A549 (cell line): ENCODE results near the gene VPS13D. TPM values are rescaled to one million over a fixed set of nuclear protein-coding genes. Genes with fewer than 3 reads are reported as not detected.

Experiments
- ATAC-seq, 2 experiments: fragments of 200-7000 bp in 1 of 2; fragments of >200 bp in 1 of 2; cut with Nextera tagmentation in 1 of 2; cut with Tn5 transposase in 1 of 2; 3 replicates each; pipeline versions ENCODE4 v1.8.0 to v1.9.1; 2018 to 2020; ENCODE audit warnings: mild to moderate bottlenecking in 1 of 2, moderate library complexity in 1 of 2
- CTCF ChIA-PET: fragments of 300-600 bp; sonication (Branson Sonifier 250); formaldehyde crosslinking; extraction: SDS; loops from one replicate; lab custom pipeline; 2021; ENCODE audit warnings: antibody characterized with exemption, inconsistent platforms; lab: Yijun Ruan, JAX
- POLR2A ChIA-PET: fragments of 350-600 bp; formaldehyde crosslinking; extraction: SDS; loops from one replicate; lab custom pipeline; 2021; ENCODE audit warnings: antibody characterized with exemption, inconsistent platforms; lab: Yijun Ruan, JAX
- DNase-seq, 2 experiments: peaks; one replicate each; pipeline versions ENCODE4 v3.0.0 to v3.0.0-alpha.2; 2011 to 2016; ENCODE audit warnings: low read depth in 1 of 2, low spot score in 1 of 2
- FAIRE-seq: peaks from 2 replicates; lab custom pipeline; 2011; peaks lifted over from hg19 to GRCh38; lab: Jason Lieb, UNC
- H3K27ac ChIP-seq, 2 experiments: fragments of >200 bp; sonication (Bioruptor Twin); formaldehyde crosslinking; 3 replicates each; pipeline ENCODE4 v1.5.1; 2016 to 2017
- H3K4me1 ChIP-seq: fragments of >200 bp; sonication (Bioruptor Twin); formaldehyde crosslinking; 3 replicates; pipeline ENCODE4 v1.6.1; 2016
- H3K4me2 ChIP-seq: fragments of >200 bp; sonication (Bioruptor Twin); formaldehyde crosslinking; 3 replicates; pipeline ENCODE4 v1.6.1; 2016
- H3K4me3 ChIP-seq: fragments of >200 bp; sonication (Bioruptor Twin); formaldehyde crosslinking; 3 replicates; pipeline ENCODE4 v1.5.1; 2016
- H3K9me3 ChIP-seq: fragments of >200 bp; sonication (Bioruptor Twin); formaldehyde crosslinking; 3 replicates; pipeline ENCODE4 v1.6.1; 2016
- ATOH8 ChIP-seq: fragments of 250-450 bp; sonication (Bioruptor Pico); IDR thresholded peaks from 2 replicates; pipeline ENCODE4 v1.5.0; 2020; ENCODE audit warnings: low read depth, mild to moderate bottlenecking, moderate library complexity
- CBX2 ChIP-seq: fragments of 200-600 bp; sonication (generic); IDR thresholded peaks from 2 replicates; pipeline ENCODE4 v1.6.1; 2016; ENCODE audit warnings: low read depth, mild to moderate bottlenecking, borderline replicate concordance
- CBX8 ChIP-seq: fragments of 200-600 bp; sonication (generic); IDR thresholded peaks from 2 replicates; pipeline ENCODE4 v1.6.1; 2016
- CEBPB ChIP-seq, 2 experiments: fragments of >200 bp in 1 of 2; sonication (Bioruptor Twin) in 1 of 2; formaldehyde crosslinking in 1 of 2; IDR thresholded peaks; 2 replicates each; pipeline ENCODE4 v1.6.1; 2012 to 2016
- E2F6 ChIP-seq: IDR thresholded peaks from 2 replicates; pipeline ENCODE4 v1.6.1; 2012; ENCODE audit warnings: low read depth, borderline replicate concordance
- EHMT2 ChIP-seq: fragments of 200-600 bp; sonication (generic); IDR thresholded peaks from 2 replicates; pipeline ENCODE4 v1.6.1; 2016; ENCODE audit warnings: antibody characterized with exemption, low read depth, mild to moderate bottlenecking, moderate library complexity
- EP300 ChIP-seq, 2 experiments: fragments of >200 bp; sonication (Bioruptor Twin); formaldehyde crosslinking; IDR thresholded peaks; 2 replicates in 1 of 2; 3 replicates in 1 of 2; pipeline ENCODE4 v1.6.1; 2016 to 2017
- FOSL2 ChIP-seq, 2 experiments: fragments of 450-650 bp in 1 of 2; fragments of >200 bp in 1 of 2; sonication (Bioruptor Twin) in 1 of 2; formaldehyde crosslinking; IDR thresholded peaks; 2 replicates each; pipeline versions ENCODE4 v1.5.0 to v1.6.1; 2016 to 2020; ENCODE audit warnings: mild to moderate bottlenecking in 1 of 2, moderate library complexity in 1 of 2
- FOXS1 ChIP-seq: fragments of 250-450 bp; sonication (Bioruptor Pico); IDR thresholded peaks from 2 replicates; pipeline ENCODE4 v1.5.0; 2020; ENCODE audit warnings: mild to moderate bottlenecking, moderate library complexity
- GATA3 ChIP-seq: IDR thresholded peaks from 2 replicates; pipeline ENCODE4 v1.6.1; 2012; ENCODE audit warnings: borderline replicate concordance
- HDAC2 ChIP-seq: fragments of 200-600 bp; sonication (generic); IDR thresholded peaks from 2 replicates; pipeline ENCODE4 v1.6.1; 2016
- HES2 ChIP-seq: fragments of >200 bp; sonication (Bioruptor Twin); formaldehyde crosslinking; IDR thresholded peaks from 2 replicates; pipeline ENCODE4 v1.6.1; 2016
- HEYL ChIP-seq: fragments of 250-450 bp; sonication (Bioruptor Pico); IDR thresholded peaks from 2 replicates; pipeline ENCODE4 v1.8.0; 2021; ENCODE audit warnings: mild to moderate bottlenecking, moderate library complexity
- HMGXB4 ChIP-seq: fragments of 250-450 bp; sonication (Bioruptor Pico); IDR thresholded peaks from 2 replicates; pipeline ENCODE4 v1.5.0; 2021; ENCODE audit warnings: mild to moderate bottlenecking, moderate library complexity, borderline replicate concordance
- HOXA7 ChIP-seq: fragments of 250-450 bp; sonication (Bioruptor Pico); IDR thresholded peaks from 2 replicates; pipeline ENCODE4 v1.5.0; 2020; ENCODE audit warnings: mild to moderate bottlenecking, moderate library complexity
- HOXB13 ChIP-seq: fragments of 250-450 bp; sonication (Bioruptor Pico); IDR thresholded peaks from 2 replicates; pipeline ENCODE4 v1.5.0; 2020; ENCODE audit warnings: low read depth, mild to moderate bottlenecking, moderate library complexity
- JUNB ChIP-seq: fragments of >200 bp; sonication (Bioruptor Twin); formaldehyde crosslinking; IDR thresholded peaks from 2 replicates; pipeline ENCODE4 v1.6.1; 2016
- MAZ ChIP-seq: fragments of 150-350 bp; IDR thresholded peaks from 2 replicates; pipeline ENCODE4 v1.6.1; 2014; ENCODE audit warnings: antibody characterized with exemption, low read depth, low read length, borderline replicate concordance
- NFE2L2 ChIP-seq: fragments of 150-350 bp; conservative IDR thresholded peaks from 2 replicates; pipeline ENCODE4 v1.6.1; 2014; ENCODE audit warnings: low read length
- NPAS2 ChIP-seq: fragments of 250-450 bp; sonication (Bioruptor Pico); IDR thresholded peaks from 2 replicates; pipeline ENCODE4 v1.8.0; 2022; ENCODE audit warnings: mild to moderate bottlenecking, moderate library complexity, borderline replicate concordance
- PHF8 ChIP-seq: fragments of 200-600 bp; sonication (generic); IDR thresholded peaks from 2 replicates; pipeline ENCODE4 v1.6.1; 2016; ENCODE audit warnings: low read depth, mild to moderate bottlenecking, antibody characterized with exemption, moderate library complexity, borderline replicate concordance
- POLR2A ChIP-seq: IDR thresholded peaks from 2 replicates; pipeline ENCODE4 v1.6.1; 2012; ENCODE audit warnings: mild to moderate bottlenecking, low read length
- POLR2AphosphoS2 ChIP-seq: conservative IDR thresholded peaks from 2 replicates; pipeline ENCODE4 v1.6.1; 2012; ENCODE audit warnings: low read length, improper control_type of control experiment, inconsistent platforms
- RAD21 ChIP-seq, 2 experiments: fragments of >200 bp in 1 of 2; sonication (Bioruptor Twin) in 1 of 2; formaldehyde crosslinking in 1 of 2; IDR thresholded peaks in 1 of 2; conservative IDR thresholded peaks in 1 of 2; 2 replicates in 1 of 2; 3 replicates in 1 of 2; pipeline ENCODE4 v1.6.1; 2012 to 2018; ENCODE audit warnings: inconsistent platforms in 1 of 2
- RARB ChIP-seq: fragments of 250-450 bp; sonication (Bioruptor Pico); IDR thresholded peaks from 2 replicates; pipeline ENCODE4 v1.8.0; 2021; ENCODE audit warnings: mild to moderate bottlenecking, moderate library complexity
- RCOR1 ChIP-seq: fragments of 150-350 bp; IDR thresholded peaks from 2 replicates; pipeline ENCODE4 v1.6.1; 2014; ENCODE audit warnings: antibody characterized with exemption, low read length, low read depth
- RNF2 ChIP-seq: fragments of 200-600 bp; sonication (generic); IDR thresholded peaks from 2 replicates; pipeline ENCODE4 v1.6.1; 2016; ENCODE audit warnings: low read depth, mild to moderate bottlenecking, antibody characterized with exemption, moderate library complexity, borderline replicate concordance
- SMC3 ChIP-seq: fragments of >200 bp; sonication (Bioruptor Twin); formaldehyde crosslinking; IDR thresholded peaks from 3 replicates; pipeline ENCODE4 v1.6.1; 2018; ENCODE audit warnings: inconsistent platforms
- SREBF2 ChIP-seq: fragments of 450-650 bp; IDR thresholded peaks from 2 replicates; pipeline ENCODE4 v1.6.1; 2014; ENCODE audit warnings: mild to moderate bottlenecking, moderate library complexity
- TFCP2L1 ChIP-seq: fragments of 250-450 bp; sonication (Bioruptor Pico); IDR thresholded peaks from 2 replicates; pipeline ENCODE4 v1.5.0; 2021; ENCODE audit warnings: mild to moderate bottlenecking
- TP53 ChIP-seq: fragments of 250-450 bp; sonication (Bioruptor Pico); IDR thresholded peaks from 2 replicates; pipeline ENCODE4 v1.5.0; 2021; ENCODE audit warnings: mild to moderate bottlenecking, moderate library complexity
- USF2 ChIP-seq: fragments of 450-650 bp; IDR thresholded peaks from 2 replicates; pipeline ENCODE4 v1.6.1; 2014; ENCODE audit warnings: antibody characterized with exemption
- ZNF302 ChIP-seq: fragments of 250-450 bp; sonication (Bioruptor Pico); IDR thresholded peaks from 2 replicates; pipeline ENCODE4 v1.9.0; 2021; ENCODE audit warnings: inconsistent platforms, mild to moderate bottlenecking, moderate library complexity
- WGBS: methylation state at CpG from one replicate; pipeline ENCODE4 v1.1.6; 2017; ENCODE audit errors: missing lambda C conversion rate; 5-methylcytosine and 5-hydroxymethylcytosine counted together
- polyA plus RNA-seq, 4 experiments: library from polyadenylated mRNA; depleted of rRNA in 3 of 4; stranded (reverse); fragments of >200 nt; fragmentation: RNase III in 1 of 4; extraction: RNeasy Plus Mini Kit Qiagen cat#74134 plus additional on column Dnase treatment in 1 of 4; gene quantifications; 2 replicates in 3 of 4; 3 replicates in 1 of 4; pipeline ENCODE4 v1.2.3, GENCODE V29; 2011 to 2017

The VPS13D gene
- polyA plus RNA-seq, 2 of the 4 experiments (the other 2 are of a cell fraction) = 5.4 to 15.9 TPM

GRCh38 chr1:12327566-12327965, 97.7 kb downstream of the VPS13D start:
- Histone ChIP-seq H3K4me2 (no peak overlapping the region), H3K9me3 (no peaks in the 10 kb centered on the region), H3K27ac (no peak overlapping the region), H3K4me1 (no peaks in the 10 kb centered on the region), H3K4me3 (no peak overlapping the region)
- DNase-seq = no peak
- no peak for ATAC-seq
- FAIRE-seq = no peak
- 98% methylated on average over 7 of the region's 7 CpGs for WGBS
- POLR2A ChIA-PET = no interaction called here
- TF ChIP-seq SMC3 = no peak
- TF ChIP-seq TFCP2L1 (CRISPR knock-in tag) = no peak
- no peak for TF ChIP-seq CBX2
- no peak for TF ChIP-seq PHF8
- no peak for TF ChIP-seq RNF2
- no peak for TF ChIP-seq EP300 (IDR thresholded peaks at IDR 0.05)
- no peak for TF ChIP-seq RCOR1
- no peak for TF ChIP-seq POLR2A
- TF ChIP-seq GATA3 = no peak
- TF ChIP-seq HEYL = no peak
- TF ChIP-seq HES2 = no peak
- TF ChIP-seq MAZ = no peak
- TF ChIP-seq EHMT2 = no peak
- TF ChIP-seq RARB (CRISPR knock-in tag) = no peak
- no peak for TF ChIP-seq CBX8
- no peak for TF ChIP-seq E2F6
- no peak for TF ChIP-seq HMGXB4 (CRISPR knock-in tag)
- no peak for TF ChIP-seq POLR2AphosphoS2
- TF ChIP-seq JUNB = no peak
- no peak for TF ChIP-seq NPAS2
- CTCF ChIA-PET = interaction anchor here (0.6 kb wide), 1 partner anchor 1806 kb away, joined by 3 read pairs; no protein-coding TSS in a partner anchor

GRCh38 chr1:12333036-12333785, 103.4 kb downstream of the VPS13D start:
- TF ChIP-seq HDAC2 = no peak
- TF ChIP-seq CBX2 = no peak
- no peak for TF ChIP-seq RARB (CRISPR knock-in tag)
- no peak for TF ChIP-seq TP53
- TF ChIP-seq HOXB13 (CRISPR knock-in tag) = no peak
- no peak for TF ChIP-seq ZNF302 (CRISPR knock-in tag)
- no peak for TF ChIP-seq FOSL2 (IDR thresholded peaks at IDR 0.05)
- TF ChIP-seq FOSL2 (CRISPR knock-in tag; IDR thresholded peaks at IDR 0.05) = no peak
- no peak for TF ChIP-seq SREBF2
- TF ChIP-seq JUNB = no peak
- TF ChIP-seq NFE2L2 = no peak
- TF ChIP-seq ATOH8 (CRISPR knock-in tag) = no peak
- no peak for TF ChIP-seq FOXS1 (CRISPR knock-in tag)
- TF ChIP-seq CEBPB (IDR thresholded peaks at IDR 0.05) = no peak
- no peak for TF ChIP-seq USF2
- no peak for TF ChIP-seq RAD21 (conservative IDR thresholded peaks at IDR 0.05 in 1 of 2, IDR thresholded peaks at IDR 0.05 in 1 of 2)
- TF ChIP-seq HOXA7 (CRISPR knock-in tag) = no peak
- no peak overlapping the region for H3K27ac ChIP-seq
- no peak overlapping the region for H3K4me3 ChIP-seq
- no peak for DNase-seq
- no peaks in the 10 kb centered on the region for H3K9me3 ChIP-seq
- no peak for FAIRE-seq
- ChIA-PET CTCF (interaction anchor here (0.9 kb wide), 1 partner anchor 103 kb away, joined by 3 read pairs; no protein-coding TSS in a partner anchor), POLR2A (no interaction called here)
- no peak for ATAC-seq
- H3K4me1 ChIP-seq = no peaks in the 10 kb centered on the region
- H3K4me2 ChIP-seq = no peak overlapping the region
- 90% methylated on average over 11 of the region's 11 CpGs for WGBS
